HUES64 (cell line): Measurements from ENCODE around the gene ARF3.

Source experiments
- H3K27ac ChIP-seq: 2 replicates; pipeline ENCODE4 v1.7.0; 2013; ENCODE audit warnings: low read depth, low read length, inconsistent platforms
- H3K27me3 ChIP-seq: 2 replicates; pipeline ENCODE4 v1.6.1; 2013; ENCODE audit warnings: mild to moderate bottlenecking, low read length; ENCODE audit not compliant: insufficient read depth
- H3K36me3 ChIP-seq: 2 replicates; pipeline ENCODE4 v1.6.1; 2013; ENCODE audit warnings: mild to moderate bottlenecking, low read length; ENCODE audit not compliant: insufficient read depth
- H3K4me1 ChIP-seq: 2 replicates; pipeline ENCODE4 v1.6.1; 2013; ENCODE audit warnings: mild to moderate bottlenecking, low read length, moderate library complexity; ENCODE audit not compliant: insufficient read depth
- H3K4me3 ChIP-seq: 2 replicates; pipeline ENCODE4 v1.5.1; 2013; ENCODE audit warnings: mild to moderate bottlenecking, low read length, moderate library complexity
- H3K9ac ChIP-seq: 2 replicates; pipeline ENCODE4 v1.6.1; 2013; ENCODE audit warnings: mild to moderate bottlenecking, low read depth, low read length
- H3K9me3 ChIP-seq: 2 replicates; pipeline ENCODE4 v1.6.1; 2013; ENCODE audit warnings: low read depth, low read length; ENCODE audit not compliant: insufficient read depth
- WGBS: fragments of 150-250, 120-280 bp; methylation state at CpG from one replicate; pipeline ENCODE4 v1.1.7; 2013; ENCODE audit warnings: missing lambda C conversion rate; 5-methylcytosine and 5-hydroxymethylcytosine counted together

The ARF3 gene

GRCh38 chr12:48937170-48937569, 20.1 kb downstream of the ARF3 start:
- peaks cover 85% of the 10 kb centered on the region for H3K36me3 ChIP-seq
- H3K9me3 ChIP-seq: no peaks in the 10 kb centered on the region
- H3K9ac ChIP-seq: no peak overlapping the region
- 76% methylated on average over 6 of the region's 6 CpGs for WGBS
- H3K4me1 ChIP-seq: no peaks in the 10 kb centered on the region
- no peak overlapping the region for H3K27ac ChIP-seq
- no peaks in the 10 kb centered on the region for H3K27me3 ChIP-seq
- H3K4me3 ChIP-seq: no peak overlapping the region

- H3K27me3 ChIP-seq: no peaks in the 10 kb centered on the region
- no peaks in the 10 kb centered on the region for H3K9me3 ChIP-seq
- no peak overlapping the region for H3K27ac ChIP-seq
- H3K9ac ChIP-seq: no peak overlapping the region
- peaks cover 83% of the 10 kb centered on the region for H3K36me3 ChIP-seq
- H3K4me1 ChIP-seq: no peaks in the 10 kb centered on the region
- H3K4me3 ChIP-seq: no peak overlapping the region
Observed at GRCh38 chr12:48936379-48936979, 20.8 kb downstream of the ARF3 start.

DNA sequence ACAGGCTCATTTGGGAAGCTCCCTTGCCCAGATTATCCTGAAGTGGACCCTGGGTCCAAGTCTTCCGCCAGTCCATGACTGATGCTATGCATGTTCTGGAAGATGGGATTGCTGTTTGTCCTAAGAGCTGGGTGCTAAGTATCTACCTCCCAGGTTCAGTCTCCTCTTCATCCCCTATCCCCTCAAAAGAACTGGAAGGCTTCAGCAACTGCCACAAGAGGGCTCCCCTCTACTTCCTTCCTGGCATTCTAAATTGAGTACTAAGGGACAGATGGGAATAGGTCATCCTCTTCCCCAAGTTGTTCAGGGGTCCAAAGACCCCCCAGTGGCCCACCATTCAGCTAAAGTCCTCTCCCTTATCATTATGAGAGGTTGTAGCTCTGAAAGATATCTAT, 23.0 kb downstream of the ARF3 start:
- H3K36me3 ChIP-seq: peaks cover 81% of the 10 kb centered on the region
- no peak overlapping the region for H3K4me3 ChIP-seq
- no peaks in the 10 kb centered on the region for H3K4me1 ChIP-seq
- no peaks in the 10 kb centered on the region for H3K9me3 ChIP-seq
- H3K27me3 ChIP-seq: no peaks in the 10 kb centered on the region
- H3K27ac ChIP-seq: no peak overlapping the region
- H3K9ac ChIP-seq: no peak overlapping the region
- 100% methylated on average over 1 of the region's 1 CpG for WGBS

DNA sequence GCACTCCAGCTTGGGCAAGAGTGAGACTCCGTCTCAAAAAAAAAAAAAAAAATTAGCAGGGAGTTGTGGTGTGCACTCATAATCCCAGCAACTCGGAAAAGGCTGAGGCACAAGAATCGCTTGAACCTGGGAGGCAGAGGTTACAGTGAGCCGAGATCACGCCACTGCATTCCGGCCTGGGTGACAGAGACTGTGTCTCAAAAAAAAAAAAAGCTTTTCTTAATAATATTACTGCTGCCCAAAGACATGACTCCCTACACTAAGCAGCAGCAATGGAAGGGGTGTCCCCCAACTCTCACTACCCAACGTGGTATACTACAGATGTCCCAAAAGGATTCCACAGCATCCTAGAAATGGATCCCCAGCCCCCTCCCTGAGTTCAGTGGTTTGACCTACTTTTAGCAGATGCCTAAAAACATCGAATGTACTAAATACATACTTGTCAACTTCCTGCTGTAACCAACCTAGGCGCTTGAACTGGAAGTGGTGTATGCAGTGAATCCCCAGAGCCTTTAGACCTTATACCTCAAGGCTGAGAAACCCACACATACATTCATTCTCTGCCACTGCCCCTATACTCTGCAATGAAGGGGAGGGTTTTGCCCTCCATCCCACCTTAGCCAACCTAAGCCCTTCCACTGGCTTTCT, 23.5 kb downstream of the ARF3 start:
- no peaks in the 10 kb centered on the region for H3K4me1 ChIP-seq
- no peaks in the 10 kb centered on the region for H3K27me3 ChIP-seq
- no peak overlapping the region for H3K4me3 ChIP-seq
- WGBS: 95% methylated on average over 9 of the region's 9 CpGs
- H3K9ac ChIP-seq: no peak overlapping the region
- H3K9me3 ChIP-seq: no peaks in the 10 kb centered on the region
- H3K27ac ChIP-seq: no peak overlapping the region
- H3K36me3 ChIP-seq: peaks cover 78% of the 10 kb centered on the region

- Histone ChIP-seq H3K4me3 (no peak overlapping the region), H3K4me1 (no peaks in the 10 kb centered on the region), H3K9me3 (no peaks in the 10 kb centered on the region), H3K36me3 (peaks cover 76% of the 10 kb centered on the region), H3K9ac (no peak overlapping the region), H3K27ac (no peak overlapping the region), H3K27me3 (no peaks in the 10 kb centered on the region)
- 48% methylated on average over 2 of the region's 2 CpGs for WGBS
Observed at GRCh38 chr12:48932878-48933277, 24.4 kb downstream of the ARF3 start.

GRCh38 chr12:48930475-48930874, 26.8 kb downstream of the ARF3 start:
- Histone ChIP-seq H3K4me1 (no peaks in the 10 kb centered on the region), H3K9ac (no peak overlapping the region), H3K27me3 (no peaks in the 10 kb centered on the region), H3K36me3 (peaks cover 72% of the 10 kb centered on the region), H3K9me3 (no peaks in the 10 kb centered on the region), H3K27ac (no peak overlapping the region), H3K4me3 (no peak overlapping the region)
- WGBS: 93% methylated on average over 4 of the region's 4 CpGs

DNA sequence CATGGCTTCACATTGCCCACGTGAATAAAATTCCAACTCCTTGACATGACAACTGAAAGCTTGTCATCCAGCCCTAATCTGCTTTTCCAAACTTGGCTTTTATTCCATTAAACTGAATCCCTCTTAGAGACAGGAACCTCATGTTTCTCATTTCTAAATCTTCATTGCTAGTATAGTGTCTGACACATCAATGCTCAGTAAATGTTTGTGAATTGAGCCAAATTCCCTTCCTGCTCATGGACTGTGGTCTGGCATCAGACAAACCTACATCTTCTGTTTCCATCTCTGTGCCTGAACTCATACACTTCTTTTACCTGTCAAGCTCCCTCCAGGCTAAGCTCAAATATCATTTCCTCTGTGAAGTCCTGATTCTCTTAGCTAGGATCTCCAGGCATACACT, 27.7 kb downstream of the ARF3 start:
- Histone ChIP-seq H3K27ac (no peak overlapping the region), H3K36me3 (peaks cover 65% of the 10 kb centered on the region)

DNA sequence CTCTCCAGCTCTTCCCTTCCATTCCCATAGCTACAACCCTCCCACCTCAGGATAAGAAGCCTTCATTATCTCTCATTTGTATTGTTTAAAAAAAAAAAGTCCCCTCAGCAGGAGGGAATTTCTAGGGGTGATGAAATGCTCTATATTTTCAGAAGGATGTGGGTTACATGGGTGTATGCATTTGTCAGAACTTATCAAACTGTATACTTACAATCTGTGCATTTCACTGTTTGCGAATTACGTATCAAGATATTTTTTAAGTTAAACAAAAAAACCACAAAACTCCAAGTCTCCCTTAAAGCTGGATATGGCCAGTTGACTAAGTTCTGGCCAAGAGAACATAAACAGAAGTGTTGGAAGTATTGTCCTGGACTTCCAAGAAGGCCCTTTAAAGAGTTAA, 30.0 kb downstream of the ARF3 start:
- Histone ChIP-seq H3K9me3 (no peaks in the 10 kb centered on the region), H3K9ac (no peak overlapping the region), H3K36me3 (peaks cover 66% of the 10 kb centered on the region), H3K27ac (no peak overlapping the region), H3K27me3 (no peaks in the 10 kb centered on the region), H3K4me3 (no peak overlapping the region), H3K4me1 (no peaks in the 10 kb centered on the region)
- 100% methylated on average over 2 of the region's 2 CpGs for WGBS

More for the DNA sequence above, 27.7 kb downstream of the ARF3 start:
- Histone ChIP-seq H3K4me1 (no peaks in the 10 kb centered on the region), H3K9ac (no peak overlapping the region), H3K4me3 (no peak overlapping the region), H3K27me3 (no peaks in the 10 kb centered on the region), H3K9me3 (no peaks in the 10 kb centered on the region)
- WGBS: 89% methylated on average over 1 of the region's 1 CpG

GRCh38 chr12:48925304-48926011, 31.8 kb downstream of the ARF3 start, which contains the start of gene FKBP11:
TSS of gene FKBP11 (minus strand) at chr12:48925492. CDS start at chr12:48925428, 64 bp downstream.
- Histone ChIP-seq H3K9me3 (no peaks in the 10 kb centered on the region), H3K27me3 (no peaks in the 10 kb centered on the region), H3K9ac (peak within 1 kb of the TSS; percentile 90), H3K36me3 (peaks cover 62% of the 10 kb centered on the region), H3K4me1 (no peaks in the 10 kb centered on the region), H3K4me3 (peak within 1 kb of the TSS; percentile 76), H3K27ac (no peak within 1 kb of the TSS)
- WGBS: 70% methylated on average over 38 of the region's 38 CpGs

GRCh38 chr12:48924617-48925303, 32.5 kb downstream of the ARF3 start:
- H3K4me3 ChIP-seq: peak overlapping the region; percentile 76
- H3K36me3 ChIP-seq: peaks cover 55% of the 10 kb centered on the region
- no peaks in the 10 kb centered on the region for H3K27me3 ChIP-seq
- H3K9me3 ChIP-seq: no peaks in the 10 kb centered on the region
- WGBS: 77% methylated on average over 43 of the region's 43 CpGs
- no peaks in the 10 kb centered on the region for H3K4me1 ChIP-seq
- no peak overlapping the region for H3K27ac ChIP-seq
- peak overlapping the region; percentile 90 for H3K9ac ChIP-seq

DNA sequence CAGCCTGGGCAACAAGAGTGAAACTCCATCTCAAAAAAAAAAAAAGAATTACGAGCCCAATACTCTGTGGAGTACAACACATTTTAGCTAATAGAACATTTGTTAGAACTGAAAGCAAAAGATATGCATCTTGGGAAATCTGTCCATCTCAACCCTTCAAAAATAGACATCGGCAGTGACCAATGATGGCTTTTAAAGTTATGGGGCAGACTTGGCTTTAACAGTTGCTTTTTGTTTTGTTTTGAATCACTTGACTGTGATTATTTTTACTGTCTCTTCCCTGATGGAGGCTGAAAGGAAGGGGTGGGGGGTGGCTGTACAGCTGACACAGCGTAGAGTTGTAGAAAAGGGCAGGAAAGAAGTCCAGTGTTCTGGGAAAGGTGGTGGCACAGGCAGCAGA, 34.2 kb downstream of the ARF3 start:
- no peak overlapping the region for H3K9ac ChIP-seq
- 96% methylated on average over 2 of the region's 3 CpGs for WGBS
- H3K4me3 ChIP-seq: no peak overlapping the region
- H3K9me3 ChIP-seq: no peaks in the 10 kb centered on the region
- no peak overlapping the region for H3K27ac ChIP-seq
- H3K27me3 ChIP-seq: no peaks in the 10 kb centered on the region
- no peaks in the 10 kb centered on the region for H3K4me1 ChIP-seq
- peaks cover 44% of the 10 kb centered on the region for H3K36me3 ChIP-seq
